ENCODE measurements around the gene WNT5A.

DNA sequence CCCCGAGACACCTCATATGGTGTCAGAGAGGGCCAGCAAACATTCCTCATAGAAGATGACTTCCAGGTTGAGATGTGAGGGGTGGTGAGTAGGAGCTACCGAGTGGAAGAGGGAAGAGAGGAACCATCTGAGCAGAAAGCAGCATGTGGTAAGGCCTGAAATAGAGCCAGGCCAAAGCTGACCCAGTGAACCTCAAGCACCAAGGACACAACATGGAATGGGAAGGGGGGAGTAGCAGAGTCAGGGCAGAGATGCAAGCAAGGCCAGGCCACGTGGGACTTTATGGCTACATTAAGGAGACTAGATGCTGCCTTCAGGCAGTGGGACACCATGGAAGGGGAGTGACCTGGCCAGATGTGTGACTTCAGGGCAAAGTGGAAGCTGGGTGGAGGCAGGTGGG is 38.3 kb upstream of the WNT5A start:
- no peak for TF ChIP-seq POLR2AphosphoS5 (IDR thresholded peaks at IDR 0.05)
- TF ChIP-seq, protein P1, sequence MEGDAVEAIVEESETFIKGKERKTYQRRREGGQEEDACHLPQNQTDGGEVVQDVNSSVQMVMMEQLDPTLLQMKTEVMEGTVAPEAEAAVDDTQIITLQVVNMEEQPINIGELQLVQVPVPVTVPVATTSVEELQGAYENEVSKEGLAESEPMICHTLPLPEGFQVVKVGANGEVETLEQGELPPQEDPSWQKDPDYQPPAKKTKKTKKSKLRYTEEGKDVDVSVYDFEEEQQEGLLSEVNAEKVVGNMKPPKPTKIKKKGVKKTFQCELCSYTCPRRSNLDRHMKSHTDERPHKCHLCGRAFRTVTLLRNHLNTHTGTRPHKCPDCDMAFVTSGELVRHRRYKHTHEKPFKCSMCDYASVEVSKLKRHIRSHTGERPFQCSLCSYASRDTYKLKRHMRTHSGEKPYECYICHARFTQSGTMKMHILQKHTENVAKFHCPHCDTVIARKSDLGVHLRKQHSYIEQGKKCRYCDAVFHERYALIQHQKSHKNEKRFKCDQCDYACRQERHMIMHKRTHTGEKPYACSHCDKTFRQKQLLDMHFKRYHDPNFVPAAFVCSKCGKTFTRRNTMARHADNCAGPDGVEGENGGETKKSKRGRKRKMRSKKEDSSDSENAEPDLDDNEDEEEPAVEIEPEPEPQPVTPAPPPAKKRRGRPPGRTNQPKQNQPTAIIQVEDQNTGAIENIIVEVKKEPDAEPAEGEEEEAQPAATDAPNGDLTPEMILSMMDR (IDR thresholded peaks at IDR 0.05), result no peak
